Activated naive CD4-positive, alpha-beta T cell treated with anti-CD3 and anti-CD28 coated beads, Interleukin-2, amount 10 ng/mL, durations not matched to agents 7 days and 5 days (primary cell): ENCODE data around the gene ACOD1.
A peak's percentile ranks its signal among the peaks of the same experiment; 100 is the strongest.

ENCODE experiments used
- CTCF ChIA-PET: fragments of 350-600 bp; sonication (Branson Sonifier 250); formaldehyde crosslinking; loops from one replicate; lab custom pipeline; 2021; ENCODE audit warnings: antibody characterized with exemption; lab: Charles Lee
- DNase-seq: peaks from one replicate; pipeline ENCODE4 v3.0.0-alpha.2; 2020
- H3K27ac Mint-ChIP-seq: one replicate; pipeline ENCODE4 v1.8.0; 2021; ENCODE audit warnings: mild to moderate bottlenecking, moderate library complexity, mixed read lengths
- H3K27me3 Mint-ChIP-seq: one replicate; pipeline ENCODE4 v1.8.0; 2021; ENCODE audit warnings: mild to moderate bottlenecking, mixed read lengths
- H3K36me3 Mint-ChIP-seq: one replicate; pipeline ENCODE4 v1.8.0; 2021; ENCODE audit warnings: mixed read lengths
- H3K4me1 Mint-ChIP-seq: one replicate; pipeline ENCODE4 v1.8.0; 2021; ENCODE audit warnings: mixed read lengths
- H3K4me3 Mint-ChIP-seq: one replicate; pipeline ENCODE4 v1.8.0; 2021; ENCODE audit warnings: mild to moderate bottlenecking, moderate library complexity, mixed read lengths
- H3K9me3 Mint-ChIP-seq: one replicate; pipeline ENCODE4 v1.8.0; 2021; ENCODE audit warnings: mixed read lengths

The ACOD1 gene

DNA sequence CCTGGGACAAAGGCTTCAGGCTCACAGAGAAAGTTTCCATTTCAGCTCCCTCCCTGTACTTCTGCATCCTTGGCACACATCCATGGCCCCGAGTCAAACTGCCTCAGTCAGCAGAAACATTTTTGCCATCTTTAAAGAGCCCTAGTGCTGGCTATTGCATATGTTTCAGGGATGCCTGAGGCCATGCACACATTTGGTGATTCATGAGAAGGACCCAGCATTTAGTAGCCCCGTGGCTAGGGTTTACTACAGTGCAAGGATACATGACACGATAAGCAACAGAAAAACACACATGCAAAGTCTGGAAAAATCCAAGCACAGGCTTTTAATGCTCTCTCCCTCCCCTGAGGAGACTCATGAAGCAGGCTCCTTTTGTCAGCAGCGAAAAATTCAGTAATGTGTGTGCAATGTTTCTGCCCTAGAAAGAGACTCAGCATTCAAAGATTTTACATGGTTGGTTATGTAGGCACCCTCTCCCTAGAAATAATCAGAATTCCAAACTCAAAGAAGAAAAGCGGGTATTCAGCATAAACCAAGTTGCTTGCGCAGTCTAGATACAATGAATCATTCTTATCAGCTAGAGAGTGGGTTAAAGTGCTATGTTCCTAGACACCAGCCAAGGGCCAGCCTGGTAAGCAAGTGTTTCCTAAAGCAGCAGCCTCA is 17.6 kb downstream of the ACOD1 start:
- Mint-ChIP-seq H3K4me3 (no peak overlapping the region), H3K27ac (no peak overlapping the region), H3K4me1 (no peaks in the 10 kb centered on the region), H3K36me3 (no peaks in the 10 kb centered on the region), H3K27me3 (peaks cover 5% of the 10 kb centered on the region), H3K9me3 (peaks cover 1% of the 10 kb centered on the region)
- CTCF ChIA-PET, result interaction anchor here (0.8 kb wide), 1 partner anchor 512 kb away, joined by 3 read pairs; no protein-coding TSS in a partner anchor
- no peak for DNase-seq

DNA sequence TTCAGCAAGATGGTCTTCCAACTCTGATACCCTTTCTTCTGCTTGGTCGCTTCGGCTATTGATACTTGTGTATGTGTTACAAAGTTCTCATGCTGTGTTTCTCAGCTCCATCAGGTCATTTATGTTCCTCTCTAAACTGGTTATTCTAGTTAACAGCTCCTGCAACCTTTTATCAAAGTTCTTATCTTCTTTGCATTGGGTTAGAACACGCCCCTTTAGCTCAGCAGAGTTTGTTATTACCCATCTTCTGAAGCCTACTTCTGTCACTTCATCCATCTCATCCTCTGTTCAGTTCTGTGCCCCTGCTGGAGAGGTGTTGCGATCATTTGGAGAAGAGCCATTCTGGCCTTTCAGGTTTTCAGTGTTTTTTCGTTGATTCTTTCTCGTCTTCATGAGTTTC is 18.7 kb downstream of the ACOD1 start:
- Mint-ChIP-seq H3K4me1 (no peaks in the 10 kb centered on the region), H3K27ac (no peak overlapping the region), H3K4me3 (no peak overlapping the region), H3K27me3 (peaks cover 11% of the 10 kb centered on the region), H3K36me3 (no peaks in the 10 kb centered on the region), H3K9me3 (no peaks in the 10 kb centered on the region)
- CTCF ChIA-PET, result no interaction called here
- no peak for DNase-seq

DNA sequence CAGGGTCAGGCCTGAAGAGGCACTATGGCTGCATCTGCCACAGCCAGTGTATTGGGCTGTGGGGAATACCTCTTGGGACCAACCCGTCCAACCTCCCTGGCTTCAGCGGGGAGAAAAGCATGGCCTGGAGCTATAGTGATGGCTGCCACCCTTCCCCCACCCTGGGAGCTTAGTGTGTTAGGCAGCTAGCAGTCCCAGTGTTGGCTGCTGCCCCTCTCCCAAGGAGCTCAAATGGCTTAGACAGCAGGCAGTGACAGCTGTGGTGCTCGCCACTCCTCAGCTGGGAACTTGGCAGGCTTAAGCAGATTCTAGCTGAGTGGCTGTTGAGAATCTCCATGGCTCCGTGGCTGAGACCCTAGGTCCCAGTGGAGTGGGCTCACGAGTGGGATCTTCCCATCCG is 19.7 kb downstream of the ACOD1 start:
- no peaks in the 10 kb centered on the region for H3K9me3 Mint-ChIP-seq
- DNase-seq, result no peak
- CTCF ChIA-PET, result interaction anchor here (2.2 kb wide), 1 partner anchor 13 kb away, joined by 8 read pairs; no protein-coding TSS in a partner anchor
- no peak overlapping the region for H3K27ac Mint-ChIP-seq
- no peaks in the 10 kb centered on the region for H3K4me1 Mint-ChIP-seq
- H3K27me3 Mint-ChIP-seq, result peaks cover 14% of the 10 kb centered on the region
- H3K4me3 Mint-ChIP-seq, result no peak overlapping the region
- H3K36me3 Mint-ChIP-seq, result no peaks in the 10 kb centered on the region

DNA sequence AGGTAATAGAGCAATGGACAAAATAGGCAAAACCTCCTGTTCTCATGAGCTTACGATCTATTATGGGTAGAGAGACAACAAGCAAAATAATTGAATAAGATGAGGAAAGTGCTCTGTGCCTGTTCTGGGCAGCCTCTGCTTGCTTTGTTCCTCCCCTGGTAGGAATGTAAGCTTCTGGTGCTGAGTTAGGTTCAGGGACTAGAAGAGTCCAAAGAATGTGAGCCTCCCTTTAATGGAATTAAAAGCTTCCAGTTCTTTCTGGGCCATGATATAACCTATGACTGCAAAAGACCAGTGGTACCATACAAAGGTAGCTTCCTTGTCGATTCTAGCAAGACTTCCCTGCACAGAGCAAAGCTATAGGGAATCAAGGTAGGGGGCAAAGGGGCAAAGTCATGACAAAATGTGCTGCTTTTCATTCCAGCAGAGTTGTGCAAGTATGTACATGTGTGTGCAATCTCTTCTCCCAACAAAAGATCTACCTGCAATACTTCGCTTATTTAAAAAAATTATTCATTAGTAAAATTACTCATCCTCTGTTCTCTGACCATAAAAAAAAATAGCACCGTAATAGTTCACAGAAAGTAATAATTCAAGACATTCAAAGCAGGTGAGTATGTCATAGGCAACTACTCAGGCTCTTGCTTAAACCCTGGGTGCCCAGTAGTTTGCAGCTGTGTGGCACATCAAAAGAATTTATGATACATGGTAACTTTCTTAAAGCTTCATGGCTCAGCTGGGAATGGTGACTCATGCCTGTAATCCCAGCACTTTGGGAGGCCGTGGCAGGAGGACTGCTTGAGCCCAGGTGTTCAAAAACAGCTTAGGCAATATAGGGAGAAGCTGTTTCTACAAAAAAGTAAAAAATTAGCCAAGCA is 21.4 kb downstream of the ACOD1 start:
- CTCF ChIA-PET, result interaction anchor here (2.2 kb wide), 1 partner anchor 11 kb away, joined by 8 read pairs; no protein-coding TSS in a partner anchor
- Mint-ChIP-seq H3K27ac (no peak overlapping the region), H3K27me3 (peaks cover 20% of the 10 kb centered on the region), H3K4me3 (no peak overlapping the region), H3K36me3 (no peaks in the 10 kb centered on the region), H3K4me1 (no peaks in the 10 kb centered on the region), H3K9me3 (no peaks in the 10 kb centered on the region)
- DNase-seq, result no peak

DNA sequence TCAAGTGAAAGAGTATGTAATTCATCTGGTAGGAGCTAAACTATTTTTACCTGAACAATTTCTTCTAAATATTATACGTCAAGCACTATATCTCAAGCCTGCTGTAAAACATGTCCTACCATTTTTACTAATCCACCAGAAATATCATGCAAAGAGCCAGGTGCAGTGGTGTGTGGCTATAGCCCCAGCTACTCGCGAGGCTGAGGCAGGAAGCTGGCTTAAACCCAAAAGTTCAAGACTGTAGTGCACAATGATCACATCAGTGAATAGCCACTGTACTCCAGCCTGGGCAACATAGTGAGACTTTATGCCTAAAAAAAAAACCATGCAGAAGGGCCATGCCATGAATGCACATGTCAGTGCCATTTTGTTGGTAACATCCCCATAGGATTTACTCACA is 22.9 kb downstream of the ACOD1 start:
- Mint-ChIP-seq H3K4me3 (no peak overlapping the region), H3K27me3 (peaks cover 28% of the 10 kb centered on the region), H3K36me3 (no peaks in the 10 kb centered on the region), H3K27ac (no peak overlapping the region), H3K4me1 (no peaks in the 10 kb centered on the region), H3K9me3 (no peaks in the 10 kb centered on the region)
- no peak for DNase-seq
- CTCF ChIA-PET, result no interaction called here

DNA sequence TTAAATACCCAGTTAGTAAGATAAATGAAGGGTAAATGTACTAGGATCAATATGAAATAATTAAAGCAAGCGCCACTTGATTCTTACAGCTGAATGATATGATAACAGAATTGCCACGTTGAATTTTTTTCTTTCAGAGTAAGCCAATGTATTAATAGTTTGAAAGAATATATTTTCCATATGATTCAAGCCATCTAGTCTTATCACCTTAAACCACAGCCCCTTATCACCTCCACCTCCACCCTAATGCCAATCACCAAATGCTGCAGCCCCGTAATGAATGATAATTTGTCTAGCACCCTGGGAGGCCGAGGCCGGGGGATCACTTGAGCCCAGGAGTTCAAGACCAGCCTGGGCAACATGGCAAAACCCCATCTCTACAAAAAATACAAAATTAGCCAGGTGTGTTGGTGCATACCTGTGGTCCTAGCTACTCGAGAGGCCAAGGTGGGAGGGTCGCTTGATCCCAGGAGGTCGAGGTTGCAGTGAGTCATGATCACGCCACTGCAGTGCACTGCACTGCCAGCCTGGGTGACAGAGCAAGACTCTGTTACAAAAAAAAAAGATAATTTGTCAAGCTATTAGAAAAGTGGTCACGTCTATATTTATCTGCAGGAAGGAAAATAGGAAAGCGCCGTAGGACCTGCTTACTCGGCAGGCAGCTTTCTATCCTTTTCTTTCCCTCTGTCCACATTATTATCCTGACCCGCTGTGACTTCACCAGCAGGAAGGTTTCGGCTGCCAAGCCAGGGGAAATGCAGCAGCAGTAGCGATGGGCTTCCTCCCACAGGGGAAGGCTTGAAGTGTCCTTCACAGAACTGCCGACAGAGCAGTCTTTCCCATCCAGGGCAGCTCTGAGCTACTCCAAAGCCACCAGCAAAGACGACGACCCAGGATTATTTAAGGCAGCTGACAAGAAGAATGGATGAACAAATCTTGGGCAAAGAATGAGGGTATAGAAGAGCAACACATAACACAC is 23.8 kb downstream of the ACOD1 start:
- H3K27me3 Mint-ChIP-seq, result peaks cover 37% of the 10 kb centered on the region
- H3K9me3 Mint-ChIP-seq, result no peaks in the 10 kb centered on the region
- H3K36me3 Mint-ChIP-seq, result no peaks in the 10 kb centered on the region
- DNase-seq, result no peak
- peaks cover 8% of the 10 kb centered on the region for H3K4me1 Mint-ChIP-seq
- H3K27ac Mint-ChIP-seq, result no peak overlapping the region
- CTCF ChIA-PET, result no interaction called here
- no peak overlapping the region for H3K4me3 Mint-ChIP-seq

DNA sequence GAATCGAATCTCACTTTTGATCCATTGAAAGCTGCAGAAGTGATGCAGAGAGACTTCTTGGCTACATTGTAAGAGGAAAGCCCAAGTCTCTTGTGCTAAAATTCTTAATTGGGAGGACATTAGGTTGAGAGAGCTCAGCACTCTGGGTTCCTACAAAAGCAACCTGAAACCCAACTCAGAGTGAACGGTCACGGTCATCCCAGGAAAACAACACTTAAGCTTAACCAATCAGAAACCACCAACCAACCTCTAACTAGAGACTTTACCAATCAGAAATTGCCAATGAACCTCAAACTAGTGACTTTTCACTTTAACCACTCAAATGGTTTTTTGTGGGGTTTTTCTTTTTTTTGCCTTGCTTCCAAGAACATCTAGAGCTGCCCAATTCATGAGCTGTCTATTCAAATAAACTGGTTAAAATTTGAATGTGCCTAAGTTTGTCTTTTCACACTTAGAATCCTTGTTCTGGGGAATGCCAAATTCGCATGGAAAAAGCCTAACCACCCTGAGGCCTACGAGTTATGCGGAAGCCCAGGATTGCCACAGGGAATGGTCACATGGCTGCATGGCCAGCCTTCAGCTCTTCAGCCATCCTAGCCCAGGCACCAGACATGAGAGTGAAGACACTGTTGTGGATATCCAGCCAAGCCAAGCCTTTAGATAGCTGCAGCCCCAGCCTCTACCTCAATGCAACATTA is 25.8 kb downstream of the ACOD1 start:
- no peak overlapping the region for H3K4me3 Mint-ChIP-seq
- H3K27ac Mint-ChIP-seq, result no peak overlapping the region
- DNase-seq, result no peak
- no peaks in the 10 kb centered on the region for H3K9me3 Mint-ChIP-seq
- H3K27me3 Mint-ChIP-seq, result peaks cover 53% of the 10 kb centered on the region
- CTCF ChIA-PET, result interaction anchor here (1.2 kb wide), 1 partner anchor 21 kb away, joined by 3 read pairs; no protein-coding TSS in a partner anchor
- H3K36me3 Mint-ChIP-seq, result no peaks in the 10 kb centered on the region
- peaks cover 9% of the 10 kb centered on the region for H3K4me1 Mint-ChIP-seq

DNA sequence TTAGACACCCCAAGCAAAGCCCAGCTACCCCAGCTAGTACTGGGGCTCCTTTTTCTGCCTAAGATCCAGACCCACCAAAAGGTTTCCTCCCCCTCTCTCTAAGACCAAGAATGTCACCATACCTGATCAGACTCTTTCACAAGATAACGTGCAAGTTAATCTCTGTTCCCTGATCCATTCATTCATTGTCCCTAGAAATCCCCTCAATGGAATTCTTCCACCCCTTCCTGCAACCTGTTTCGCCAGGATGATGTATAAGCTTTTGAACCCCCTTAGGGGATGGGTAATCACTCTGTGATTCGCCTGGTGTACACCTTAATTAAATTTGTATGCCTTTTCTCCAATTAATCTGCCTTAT is 26.3 kb downstream of the ACOD1 start:
- Mint-ChIP-seq H3K4me1 (peaks cover 9% of the 10 kb centered on the region), H3K9me3 (no peaks in the 10 kb centered on the region), H3K27me3 (peaks cover 58% of the 10 kb centered on the region), H3K27ac (no peak overlapping the region), H3K4me3 (no peak overlapping the region), H3K36me3 (no peaks in the 10 kb centered on the region)
- no peak for DNase-seq
- CTCF ChIA-PET, result interaction anchor here (1.2 kb wide), 1 partner anchor 20 kb away, joined by 3 read pairs; no protein-coding TSS in a partner anchor

DNA sequence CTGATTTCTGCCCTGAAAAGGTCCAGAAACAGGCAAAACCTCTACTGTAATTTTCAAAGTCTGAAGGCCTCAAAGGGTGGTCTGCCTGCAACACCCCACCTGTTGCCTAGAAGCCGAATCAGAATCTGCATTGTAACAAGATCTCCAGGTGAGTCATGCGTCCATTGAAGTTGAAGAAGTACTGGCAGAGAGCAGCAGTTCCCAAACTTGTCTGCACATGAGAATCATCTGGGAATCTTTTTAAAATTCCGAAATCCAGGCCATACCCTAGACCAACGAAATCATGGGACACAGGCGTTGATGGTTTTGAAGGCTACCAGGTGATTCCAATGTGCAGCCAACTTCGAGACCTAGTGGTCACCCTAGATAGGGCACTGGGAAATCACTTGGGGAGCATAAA is 27.6 kb downstream of the ACOD1 start:
- no peak overlapping the region for H3K4me3 Mint-ChIP-seq
- no peak for DNase-seq
- no peak overlapping the region for H3K27ac Mint-ChIP-seq
- H3K9me3 Mint-ChIP-seq, result no peaks in the 10 kb centered on the region
- peaks cover 58% of the 10 kb centered on the region for H3K27me3 Mint-ChIP-seq
- CTCF ChIA-PET, result interaction anchor here (1.4 kb wide), 1 partner anchor 14 kb away, joined by 4 read pairs; no protein-coding TSS in a partner anchor
- H3K36me3 Mint-ChIP-seq, result no peaks in the 10 kb centered on the region
- H3K4me1 Mint-ChIP-seq, result peaks cover 11% of the 10 kb centered on the region

DNA sequence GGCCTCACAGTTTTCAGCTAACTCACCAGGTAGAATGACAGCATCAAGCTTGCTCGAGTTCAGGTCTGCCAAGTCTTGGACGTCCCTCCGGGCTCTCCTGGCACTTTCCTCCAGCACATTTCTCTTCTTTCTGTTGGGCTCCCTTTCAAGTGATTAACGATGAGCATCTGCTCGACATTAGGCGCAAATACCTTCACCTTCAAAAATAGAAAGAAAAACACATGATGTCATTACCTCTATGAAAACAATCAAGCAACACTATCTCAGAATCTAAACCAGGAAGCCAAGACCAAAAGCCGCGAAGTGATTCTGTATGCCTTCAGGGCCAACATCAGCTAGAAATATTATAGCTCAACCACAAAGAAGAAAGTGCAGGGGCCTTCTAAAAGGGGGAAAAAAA is 28.2 kb downstream of the ACOD1 start:
- Mint-ChIP-seq H3K36me3 (no peaks in the 10 kb centered on the region), H3K4me3 (no peak overlapping the region), H3K27ac (no peak overlapping the region), H3K4me1 (peaks cover 11% of the 10 kb centered on the region), H3K27me3 (peaks cover 58% of the 10 kb centered on the region), H3K9me3 (no peaks in the 10 kb centered on the region)
- peak; percentile 29 for DNase-seq
- CTCF ChIA-PET, result interaction anchor here (1.3 to 1.4 kb wide), 2 partner anchors 14 to 91 kb away, joined by 3 to 4 read pairs; no protein-coding TSS in a partner anchor

DNA sequence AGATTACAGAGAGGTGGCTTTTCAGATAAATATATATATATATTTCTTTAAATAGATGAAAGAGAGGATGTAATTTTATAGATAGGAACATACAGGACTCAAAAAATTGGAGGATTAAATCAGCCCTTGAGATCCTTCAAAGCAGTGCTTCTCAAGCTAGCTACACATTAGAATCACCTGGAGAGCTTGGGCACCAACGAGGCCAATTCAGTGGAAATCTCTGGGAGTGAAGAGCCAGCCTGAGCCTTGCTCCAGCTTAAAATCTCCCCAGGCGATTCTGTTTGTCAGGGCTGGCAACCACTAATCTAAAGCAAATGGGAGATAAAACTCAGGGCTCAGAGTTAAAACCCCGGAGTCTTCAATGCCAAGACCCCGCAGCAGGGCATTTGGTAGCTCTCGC is 28.6 kb downstream of the ACOD1 start:
- no peak overlapping the region for H3K4me3 Mint-ChIP-seq
- H3K36me3 Mint-ChIP-seq, result no peaks in the 10 kb centered on the region
- no peak for DNase-seq

DNA sequence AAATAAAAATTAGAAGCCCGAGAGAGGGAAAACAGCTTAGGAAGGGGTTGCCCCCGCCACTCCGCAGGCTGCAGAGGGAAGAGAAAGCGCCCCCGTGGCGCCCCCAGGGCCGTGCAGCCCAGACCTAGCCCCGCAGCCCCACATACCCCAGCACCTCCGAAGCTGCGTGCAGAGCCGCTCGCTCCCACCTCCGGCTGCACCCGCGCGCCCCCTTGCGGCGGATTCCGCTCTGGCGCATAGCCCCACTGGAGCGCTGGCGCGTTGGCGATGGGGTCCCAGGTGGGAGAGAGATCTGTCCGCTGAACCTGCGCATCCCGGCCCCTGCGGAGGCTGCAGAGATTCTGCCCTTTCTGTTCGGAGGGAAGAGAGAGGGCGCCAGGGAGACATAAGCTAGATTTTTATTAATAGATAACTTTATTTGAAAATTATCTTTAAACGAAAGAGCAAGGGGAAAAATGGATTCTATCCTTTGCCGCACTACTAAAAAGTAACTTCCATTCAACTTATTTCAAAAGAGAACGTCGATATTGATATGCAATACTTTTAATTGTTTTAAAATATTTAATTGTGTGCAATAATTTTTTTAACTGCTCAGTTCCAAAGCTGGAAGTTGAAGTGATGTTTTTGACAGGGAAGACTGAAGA is 31.9 kb downstream of the ACOD1 start:
- peak overlapping the region; percentile 31 for H3K4me3 Mint-ChIP-seq
- CTCF ChIA-PET, result interaction anchor here (0.5 to 2.3 kb wide), 21 partner anchors 9 to 1105 kb away, joined by 3 to 11 read pairs (median 3); partner anchors contain the start of genes CLN5 and KCTD12
- no peak overlapping the region for H3K27ac Mint-ChIP-seq
- no peaks in the 10 kb centered on the region for H3K36me3 Mint-ChIP-seq
- H3K27me3 Mint-ChIP-seq, result peaks cover 66% of the 10 kb centered on the region
- peaks cover 11% of the 10 kb centered on the region for H3K4me1 Mint-ChIP-seq
- peak; percentile 88 for DNase-seq
- no peaks in the 10 kb centered on the region for H3K9me3 Mint-ChIP-seq

More for the DNA sequence above, 28.6 kb downstream of the ACOD1 start:
- Mint-ChIP-seq H3K27me3 (peaks cover 61% of the 10 kb centered on the region), H3K4me1 (peaks cover 11% of the 10 kb centered on the region), H3K27ac (no peak overlapping the region), H3K9me3 (no peaks in the 10 kb centered on the region)
- CTCF ChIA-PET, result interaction anchor here (1.3 to 1.4 kb wide), 2 partner anchors 13 to 91 kb away, joined by 3 to 4 read pairs; no protein-coding TSS in a partner anchor
